AG04450 (cell line): Measurements from ENCODE around the gene CLCN1. TPM values are rescaled to one million over a fixed set of nuclear protein-coding genes. Genes with fewer than 3 reads are reported as not detected.

Source experiments
- CTCF ChIA-PET: fragments of 300-600, 350-600 bp; formaldehyde crosslinking; extraction: SDS; loops from one replicate; lab custom pipeline; 2022; ENCODE audit warnings: antibody characterized with exemption, inconsistent platforms; lab: Charles Lee
- POLR2A ChIA-PET: fragments of 350-600 bp; formaldehyde crosslinking; extraction: SDS; loops from one replicate; lab custom pipeline; 2021; ENCODE audit warnings: antibody characterized with exemption, inconsistent platforms; lab: Yijun Ruan, JAX
- DNase-seq: peaks from one replicate; pipeline ENCODE4 v3.0.0-alpha.2; 2011; ENCODE audit warnings: low read depth, low spot score
- H3K27ac ChIP-seq: one replicate; pipeline ENCODE4 v1.5.1; 2012; ENCODE audit warnings: low read depth, low read length, control low read depth
- H3K27me3 ChIP-seq: one replicate; pipeline ENCODE4 v1.6.0; 2012; ENCODE audit warnings: low read length; ENCODE audit not compliant: control insufficient read depth, insufficient read depth
- H3K4me3 ChIP-seq: 2 replicates; pipeline ENCODE4 v1.5.1; 2011; ENCODE audit warnings: mild to moderate bottlenecking, low read depth, low read length, control low read depth
- H3K9me3 ChIP-seq: 2 replicates; pipeline ENCODE4 v1.5.1; 2012; ENCODE audit warnings: low read length; ENCODE audit not compliant: control insufficient read depth, insufficient read depth
- polyA plus RNA-seq: library from polyadenylated mRNA; depleted of rRNA; stranded (reverse); fragments of >200 nt; gene quantifications from 2 replicates; pipeline ENCODE4 v1.2.3, GENCODE V29; 2011
- TF ChIP-seq, protein P1 (sequence below): IDR thresholded peaks from 2 replicates; pipeline ENCODE4 v1.5.1; 2011; ENCODE audit warnings: low read depth, low read length, control low read depth, inconsistent platforms

The CLCN1 gene
- polyA plus RNA-seq, 1 experiment: not detected

DNA sequence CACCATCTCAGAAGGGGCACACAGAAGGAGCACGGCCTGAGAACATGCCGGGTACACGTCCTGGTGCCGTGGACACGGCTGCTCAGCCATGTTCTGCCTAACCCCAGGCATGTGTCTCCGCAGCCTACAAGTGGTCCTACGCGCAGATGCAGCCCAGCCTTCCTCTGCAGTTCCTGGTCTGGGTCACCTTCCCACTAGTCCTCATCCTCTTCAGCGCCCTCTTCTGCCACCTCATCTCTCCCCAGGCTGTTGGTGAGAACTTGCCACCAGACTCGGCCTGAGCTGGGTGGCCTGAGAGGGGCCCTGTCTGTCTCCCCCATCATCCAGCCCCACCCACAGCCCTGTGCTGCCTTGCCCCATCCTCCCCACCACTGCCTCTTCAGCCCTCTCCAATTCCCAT is 5.3 kb downstream of the CLCN1 start:
- POLR2A ChIA-PET: no interaction called here
- Histone ChIP-seq H3K27ac (no peak overlapping the region), H3K27me3 (no peaks in the 10 kb centered on the region), H3K4me3 (no peak overlapping the region), H3K9me3 (no peaks in the 10 kb centered on the region)
- DNase-seq: no peak
- CTCF ChIA-PET: interaction anchor here (0.6 kb wide), 1 partner anchor 30 kb away, joined by 3 read pairs; no protein-coding TSS in a partner anchor
- TF ChIP-seq, protein P1, sequence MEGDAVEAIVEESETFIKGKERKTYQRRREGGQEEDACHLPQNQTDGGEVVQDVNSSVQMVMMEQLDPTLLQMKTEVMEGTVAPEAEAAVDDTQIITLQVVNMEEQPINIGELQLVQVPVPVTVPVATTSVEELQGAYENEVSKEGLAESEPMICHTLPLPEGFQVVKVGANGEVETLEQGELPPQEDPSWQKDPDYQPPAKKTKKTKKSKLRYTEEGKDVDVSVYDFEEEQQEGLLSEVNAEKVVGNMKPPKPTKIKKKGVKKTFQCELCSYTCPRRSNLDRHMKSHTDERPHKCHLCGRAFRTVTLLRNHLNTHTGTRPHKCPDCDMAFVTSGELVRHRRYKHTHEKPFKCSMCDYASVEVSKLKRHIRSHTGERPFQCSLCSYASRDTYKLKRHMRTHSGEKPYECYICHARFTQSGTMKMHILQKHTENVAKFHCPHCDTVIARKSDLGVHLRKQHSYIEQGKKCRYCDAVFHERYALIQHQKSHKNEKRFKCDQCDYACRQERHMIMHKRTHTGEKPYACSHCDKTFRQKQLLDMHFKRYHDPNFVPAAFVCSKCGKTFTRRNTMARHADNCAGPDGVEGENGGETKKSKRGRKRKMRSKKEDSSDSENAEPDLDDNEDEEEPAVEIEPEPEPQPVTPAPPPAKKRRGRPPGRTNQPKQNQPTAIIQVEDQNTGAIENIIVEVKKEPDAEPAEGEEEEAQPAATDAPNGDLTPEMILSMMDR: no peak

DNA sequence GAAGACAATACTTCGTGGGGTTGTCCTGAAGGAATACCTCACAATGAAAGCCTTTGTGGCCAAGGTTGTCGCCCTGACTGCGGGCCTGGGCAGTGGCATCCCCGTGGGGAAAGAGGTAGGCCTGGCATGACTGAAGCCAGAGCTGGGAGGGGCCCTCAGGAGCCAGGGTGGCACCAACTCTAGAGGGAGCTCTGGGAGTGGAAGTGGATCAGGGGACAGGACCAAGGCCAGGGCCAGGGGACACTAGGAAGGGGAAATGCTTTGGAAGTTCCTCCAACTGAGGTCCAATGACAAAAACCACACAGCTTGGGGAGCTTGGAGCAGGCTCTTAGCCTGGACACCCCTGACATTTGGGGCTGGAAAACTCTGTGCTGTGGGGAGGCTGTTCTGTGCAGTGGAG is 5.8 kb downstream of the CLCN1 start:
- ChIA-PET CTCF (interaction anchor here (0.6 kb wide), 1 partner anchor 30 kb away, joined by 3 read pairs; no protein-coding TSS in a partner anchor), POLR2A (no interaction called here)
- TF ChIP-seq, protein P1: no peak; the same call in 1 of the 2 replicates
- no peak for DNase-seq
- no peaks in the 10 kb centered on the region for H3K9me3 ChIP-seq
- no peak overlapping the region for H3K27ac ChIP-seq
- H3K4me3 ChIP-seq: no peak overlapping the region
- no peaks in the 10 kb centered on the region for H3K27me3 ChIP-seq

DNA sequence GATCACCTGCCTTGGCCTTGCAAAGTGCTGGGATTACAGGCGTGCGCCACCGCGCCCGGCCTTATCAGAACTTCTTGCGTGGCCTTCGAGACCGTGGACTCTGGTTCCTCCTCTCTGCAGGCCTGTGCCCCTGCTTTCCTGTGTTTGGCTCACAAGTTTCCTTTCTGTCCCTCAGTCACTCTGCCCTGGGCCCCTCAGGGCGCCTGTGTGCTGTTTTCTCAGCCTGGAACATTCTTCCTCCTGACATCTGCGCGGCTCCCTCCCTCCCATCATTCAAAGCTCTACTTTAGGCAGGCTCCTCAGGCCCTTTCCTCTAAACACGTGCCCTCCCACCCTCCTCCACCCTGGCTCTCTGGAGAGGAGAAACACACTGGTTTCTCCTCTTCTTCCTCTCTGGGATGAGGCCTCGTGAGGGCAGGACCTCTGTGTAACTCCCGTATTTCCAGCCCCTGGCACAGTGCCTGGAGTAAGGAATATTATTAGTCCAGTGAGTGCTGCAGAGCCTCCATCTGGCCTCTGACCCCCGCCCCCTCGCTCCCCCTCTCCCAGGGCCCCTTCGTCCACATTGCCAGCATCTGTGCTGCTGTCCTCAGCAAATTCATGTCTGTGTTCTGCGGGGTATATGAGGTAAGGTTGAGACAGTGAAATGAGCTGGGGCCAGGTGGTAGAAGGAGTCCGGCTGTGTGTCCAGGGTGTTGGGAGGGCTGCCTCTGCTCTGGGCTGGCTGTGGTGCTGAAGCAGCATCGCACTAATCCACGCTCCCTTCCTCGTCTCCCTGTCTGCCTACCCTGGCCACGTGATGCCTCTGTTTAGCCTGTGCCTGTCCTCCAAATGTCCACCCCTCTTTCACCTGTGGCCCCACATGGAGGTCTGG is 7.1 kb downstream of the CLCN1 start:
- TF ChIP-seq, protein P1: no peak
- no peaks in the 10 kb centered on the region for H3K27me3 ChIP-seq
- H3K27ac ChIP-seq: no peak overlapping the region
- no peaks in the 10 kb centered on the region for H3K9me3 ChIP-seq
- ChIA-PET POLR2A (no interaction called here), CTCF (interaction anchor here (1.2 kb wide), 1 partner anchor 35 kb away, joined by 3 read pairs; the partner anchor contains the start of gene CASP2)
- no peak overlapping the region for H3K4me3 ChIP-seq
- DNase-seq: no peak

DNA sequence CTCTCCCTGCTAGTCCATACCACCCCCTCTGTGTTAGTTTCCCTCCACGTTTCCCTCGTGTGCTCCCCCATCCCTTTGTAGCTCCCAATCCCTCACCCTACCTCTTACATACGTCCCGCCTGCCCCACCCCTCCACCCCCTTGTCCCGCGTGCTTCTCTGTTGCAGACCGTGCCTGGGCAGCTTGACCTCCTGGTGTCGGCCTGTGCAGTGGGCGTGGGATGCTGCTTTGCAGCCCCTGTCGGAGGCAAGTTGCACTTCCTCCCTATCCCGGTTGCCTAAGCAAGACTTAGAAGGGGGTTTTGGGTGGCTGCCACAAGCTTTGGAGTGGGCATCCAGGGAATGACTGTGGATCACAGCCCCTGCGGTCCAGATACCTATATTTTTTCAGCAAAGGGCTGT is 7.7 kb downstream of the CLCN1 start:
- Histone ChIP-seq H3K4me3 (no peak overlapping the region), H3K9me3 (no peaks in the 10 kb centered on the region), H3K27ac (no peak overlapping the region), H3K27me3 (no peaks in the 10 kb centered on the region)
- DNase-seq: no peak
- ChIA-PET POLR2A (no interaction called here), CTCF (interaction anchor here (1.2 kb wide), 1 partner anchor 36 kb away, joined by 3 read pairs; the partner anchor contains the start of gene CASP2)
- TF ChIP-seq, protein P1: no peak

DNA sequence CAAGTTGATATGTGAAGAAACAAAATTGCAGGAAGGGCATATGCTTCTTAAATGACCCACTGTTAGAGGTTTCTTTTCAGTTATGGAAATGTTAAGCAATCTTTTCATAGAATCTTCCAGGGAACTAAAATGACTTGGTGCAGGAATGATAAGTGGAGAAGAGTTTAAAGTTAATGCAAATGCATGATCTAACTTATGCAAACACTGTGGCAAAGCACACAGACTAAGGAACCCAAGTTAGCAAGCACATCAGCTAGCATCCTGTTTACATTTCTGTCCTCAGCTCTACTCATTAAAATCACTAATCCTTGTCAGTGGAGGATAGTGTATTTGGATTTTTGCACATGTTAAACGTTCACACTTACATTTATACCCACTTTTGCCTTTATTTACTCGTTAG is 9.3 kb downstream of the CLCN1 start:
- TF ChIP-seq, protein P1: no peak
- POLR2A ChIA-PET: no interaction called here
- H3K4me3 ChIP-seq: no peak overlapping the region
- no peaks in the 10 kb centered on the region for H3K27me3 ChIP-seq
- CTCF ChIA-PET: interaction anchor here (2.0 kb wide), 1 partner anchor 84 kb away, joined by 8 read pairs; no protein-coding TSS in a partner anchor
- H3K27ac ChIP-seq: no peak overlapping the region
- no peaks in the 10 kb centered on the region for H3K9me3 ChIP-seq
- no peak for DNase-seq
